GM18861 (cell line): ENCODE results near the gene SECTM1.
"Not testable (repeated sequence)": the region's sequence is repeated elsewhere in the genome, so short reads cannot be mapped to it uniquely, and the experiment has no call there.

Experiments
- ATAC-seq: cut with Tn5 transposase; IDR thresholded peaks from one replicate; pipeline ENCODE4 v1.9.1; 2021; ENCODE audit not compliant: unreplicated experiment

SECTM1 gene

DNA sequence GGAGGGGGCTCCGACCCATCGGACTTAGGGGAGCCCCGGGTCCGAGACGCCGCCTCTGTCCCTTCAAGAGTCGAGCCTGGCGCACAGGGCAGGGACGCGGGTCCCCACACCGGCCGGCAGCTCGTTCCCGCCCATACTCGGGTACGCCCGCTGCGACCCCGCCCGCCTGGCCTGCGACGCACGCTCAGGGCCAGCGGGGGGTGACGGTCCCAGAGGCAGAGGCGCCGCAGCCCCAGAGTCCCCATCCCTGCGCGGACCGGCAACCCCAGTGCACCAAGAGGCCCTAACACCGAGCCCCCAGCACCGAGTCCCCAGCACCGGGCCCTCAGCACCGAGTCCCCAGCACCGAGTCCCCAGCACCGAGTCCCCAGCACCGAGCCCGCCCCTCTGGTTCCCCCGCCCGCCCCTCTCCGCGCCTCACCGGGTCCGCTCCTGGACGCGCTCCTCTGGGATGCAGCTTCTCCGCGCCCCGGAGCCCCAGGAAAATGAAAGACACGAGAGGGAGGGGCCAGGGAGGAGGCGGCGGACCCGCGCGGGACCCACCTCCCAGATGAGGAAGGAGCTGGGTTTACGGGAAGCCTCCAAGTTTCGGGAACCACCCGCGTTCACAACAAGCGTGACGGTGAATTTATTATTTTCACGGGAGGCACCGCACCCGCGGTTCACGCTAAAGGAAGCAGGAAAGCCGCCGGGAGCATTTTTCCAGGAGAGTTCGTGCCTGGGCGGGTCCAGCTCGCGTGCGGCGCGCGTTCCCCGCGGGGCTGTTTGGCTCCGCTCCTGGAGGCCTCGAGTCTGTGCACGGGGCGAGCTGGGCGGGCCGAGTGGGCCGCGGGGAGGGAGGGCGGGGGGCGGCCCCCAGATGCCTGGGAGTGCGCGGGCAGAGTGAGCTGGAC is at the start of gene SECTM1:
SECTM1 (minus strand) TSS at position 488 of the 893 bp plus-strand sequence. CDS start 6,526 bp downstream, outside the sequence.
- ATAC-seq: no peak

DNA sequence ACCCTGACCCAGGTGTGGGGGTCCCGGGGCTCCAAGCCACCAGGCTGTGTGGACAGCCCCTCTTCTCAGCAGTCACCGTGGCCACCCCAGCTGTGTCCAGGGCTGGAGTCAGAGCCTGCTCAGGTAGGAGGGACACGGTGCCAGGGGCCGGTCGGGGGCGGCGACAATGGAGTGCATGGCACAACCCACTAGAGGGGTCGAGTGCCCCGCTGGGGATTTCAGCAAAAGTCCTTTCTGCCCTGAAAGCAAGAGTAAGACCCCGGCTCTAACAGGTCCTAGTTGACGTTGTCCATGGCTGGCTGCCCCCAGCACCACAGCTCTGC is 49.3 kb upstream of the SECTM1 start:
- no peak for ATAC-seq

DNA sequence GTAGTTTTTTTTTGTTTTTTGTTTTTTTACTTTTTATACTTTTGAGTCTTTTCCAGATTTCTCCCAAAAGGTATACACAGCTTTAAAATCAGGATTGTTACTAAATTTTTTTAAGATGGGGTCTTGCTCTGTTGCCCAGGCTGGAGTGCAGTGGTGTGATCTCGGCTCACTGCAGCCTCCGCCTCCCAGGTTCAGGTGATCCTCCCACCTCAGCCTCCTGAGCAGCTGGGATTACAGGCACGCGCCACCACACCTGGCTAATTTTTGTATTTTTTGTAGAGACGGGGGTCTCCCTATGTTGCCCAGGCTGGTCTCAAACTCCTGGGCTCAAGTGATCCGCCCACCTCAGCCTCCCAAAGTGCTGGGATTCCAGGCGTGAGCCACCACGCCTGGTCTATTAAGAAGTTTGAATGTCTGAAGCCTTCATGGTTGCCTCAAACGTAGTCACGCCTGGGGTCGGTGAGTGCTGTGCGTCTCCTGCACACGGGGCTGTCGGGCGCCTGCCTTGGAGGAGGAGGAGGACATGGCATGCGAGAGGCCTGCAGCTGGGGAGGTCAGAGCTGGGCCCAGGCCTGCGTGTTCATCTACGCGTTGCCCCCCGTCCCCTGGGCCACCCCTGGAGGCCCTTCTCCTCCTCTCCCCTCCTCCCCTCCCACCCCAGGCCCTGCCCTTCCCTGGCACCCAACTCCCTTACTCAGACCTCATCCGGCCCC is 48.8 kb upstream of the SECTM1 start:
- ATAC-seq: not testable (repeated sequence)

DNA sequence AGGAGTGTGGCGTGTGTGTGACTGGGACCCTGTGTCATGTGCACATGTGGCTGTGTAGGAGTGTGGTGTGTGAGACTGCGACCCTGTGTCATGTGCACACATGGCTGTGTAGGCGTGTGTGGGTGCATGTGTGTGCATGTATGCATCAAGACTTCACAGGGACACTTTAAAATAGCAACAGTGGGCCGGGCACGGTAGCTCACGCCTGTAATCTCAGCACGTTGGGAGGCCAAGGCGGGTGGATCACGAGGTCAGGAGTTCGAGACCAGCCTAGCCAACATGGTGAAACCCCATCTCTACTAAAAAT is 48.1 kb upstream of the SECTM1 start:
- not testable (repeated sequence) for ATAC-seq

DNA sequence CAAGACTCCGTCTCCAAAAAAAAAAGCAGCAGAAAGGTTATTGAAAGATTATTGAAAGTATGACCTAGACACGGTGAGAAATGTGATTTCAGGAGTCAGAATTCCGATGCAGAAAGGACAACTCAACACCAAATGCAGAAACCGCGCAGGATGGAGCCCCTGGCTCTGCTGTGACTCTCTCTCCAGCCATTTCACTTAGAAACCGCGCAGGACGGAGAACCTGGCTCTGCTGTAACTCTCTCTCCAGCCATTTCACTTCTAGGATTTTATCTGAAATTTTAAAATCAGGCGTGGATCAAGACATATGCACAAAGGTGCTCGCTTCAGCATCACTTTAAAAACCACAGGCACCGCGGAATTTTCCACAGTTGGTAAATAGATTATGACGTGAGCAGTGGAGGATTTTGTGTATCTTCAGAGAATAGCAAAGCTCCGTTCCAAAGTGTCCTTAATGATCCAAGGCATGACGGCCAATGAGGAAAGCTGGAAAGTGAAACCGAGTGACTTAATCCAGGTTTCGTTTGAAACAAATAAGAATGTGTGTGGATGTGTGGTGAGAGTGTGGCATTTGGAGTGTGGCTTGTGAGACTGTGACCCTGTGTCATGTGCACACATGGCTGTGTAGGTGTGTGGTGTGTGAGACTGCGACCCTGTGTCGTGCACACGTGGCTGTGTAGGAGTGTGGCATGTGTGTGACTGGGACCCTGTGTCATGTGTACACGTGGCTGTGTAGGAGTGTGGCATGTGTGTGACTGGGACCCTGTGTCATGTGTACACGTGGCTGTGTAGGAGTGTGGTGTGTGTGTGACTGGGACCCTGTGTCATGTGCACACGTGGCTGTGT is 47.5 kb upstream of the SECTM1 start:
- no peak for ATAC-seq

DNA sequence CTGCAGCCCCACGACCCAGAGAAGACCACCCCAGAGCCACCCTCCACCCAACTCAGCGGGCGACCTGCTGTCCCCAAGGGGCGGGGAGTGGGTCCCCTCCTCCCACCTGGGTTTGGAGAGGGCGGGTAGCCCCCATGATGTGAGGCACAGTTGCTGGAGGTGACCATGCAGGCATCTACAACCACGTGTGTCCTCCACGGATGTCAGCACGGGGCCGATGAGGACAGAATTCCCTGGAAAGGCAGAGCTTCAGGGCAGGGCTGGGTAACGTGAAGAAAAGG is 45.1 kb upstream of the SECTM1 start:
- ATAC-seq: no peak

DNA sequence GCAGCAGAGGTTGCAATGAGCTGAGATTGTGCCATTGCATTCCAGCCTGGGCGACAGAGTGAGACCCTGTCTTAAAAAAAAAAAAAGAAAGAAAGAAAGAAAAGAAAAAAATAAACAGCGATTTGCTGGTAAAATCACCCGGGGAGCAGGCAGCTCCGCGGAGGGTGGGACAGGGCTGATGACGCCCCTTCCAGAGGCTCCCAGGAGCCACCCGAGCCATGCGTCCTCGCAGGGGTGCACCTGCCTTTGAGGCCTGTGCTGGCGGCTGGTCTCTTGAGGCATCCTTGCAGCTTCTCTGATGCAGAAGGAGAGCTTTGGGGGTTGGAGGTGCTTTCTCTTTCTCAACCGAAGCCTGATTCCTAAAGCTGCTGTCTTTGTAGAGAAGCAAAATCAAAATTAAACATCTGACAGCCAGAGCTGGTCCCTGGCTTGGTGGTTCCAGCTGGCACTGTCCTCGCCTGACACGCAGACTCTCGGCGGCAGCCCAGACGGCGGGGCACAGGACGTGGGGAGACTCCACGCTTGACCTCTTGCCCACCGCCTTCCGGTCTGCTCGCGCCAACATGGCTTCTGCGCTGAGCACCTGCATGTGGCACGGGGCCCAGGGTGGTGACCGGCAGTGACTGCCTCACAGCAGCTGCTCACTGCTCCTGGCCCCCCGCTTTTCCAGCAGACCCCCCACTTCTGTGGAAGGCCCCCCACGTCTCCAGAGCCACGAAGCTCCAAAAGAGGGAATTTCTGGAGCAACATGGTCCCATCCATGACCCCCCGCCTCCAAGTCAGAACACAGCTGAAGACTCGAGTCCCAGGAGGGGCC is 44.6 kb upstream of the SECTM1 start:
- no peak for ATAC-seq

DNA sequence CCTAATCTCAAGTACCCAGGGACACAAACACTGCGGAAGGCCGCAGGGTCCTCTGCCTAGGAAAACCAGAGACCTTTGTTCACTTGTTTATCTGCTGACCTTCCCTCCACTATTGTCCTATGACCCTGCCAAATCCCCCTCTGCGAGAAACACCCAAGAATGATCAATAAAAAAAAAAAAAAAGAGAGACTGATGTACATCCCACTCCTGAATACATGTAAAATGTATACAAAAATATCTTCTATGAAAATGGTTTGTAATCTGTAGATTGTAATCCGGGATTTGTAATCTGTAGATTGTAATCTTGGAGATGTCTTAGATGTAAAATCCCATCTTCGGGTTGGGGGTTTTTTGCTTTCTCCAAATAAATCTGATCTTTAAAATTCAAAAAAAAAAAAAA is 43.7 kb upstream of the SECTM1 start:
- ATAC-seq: not testable (repeated sequence)

DNA sequence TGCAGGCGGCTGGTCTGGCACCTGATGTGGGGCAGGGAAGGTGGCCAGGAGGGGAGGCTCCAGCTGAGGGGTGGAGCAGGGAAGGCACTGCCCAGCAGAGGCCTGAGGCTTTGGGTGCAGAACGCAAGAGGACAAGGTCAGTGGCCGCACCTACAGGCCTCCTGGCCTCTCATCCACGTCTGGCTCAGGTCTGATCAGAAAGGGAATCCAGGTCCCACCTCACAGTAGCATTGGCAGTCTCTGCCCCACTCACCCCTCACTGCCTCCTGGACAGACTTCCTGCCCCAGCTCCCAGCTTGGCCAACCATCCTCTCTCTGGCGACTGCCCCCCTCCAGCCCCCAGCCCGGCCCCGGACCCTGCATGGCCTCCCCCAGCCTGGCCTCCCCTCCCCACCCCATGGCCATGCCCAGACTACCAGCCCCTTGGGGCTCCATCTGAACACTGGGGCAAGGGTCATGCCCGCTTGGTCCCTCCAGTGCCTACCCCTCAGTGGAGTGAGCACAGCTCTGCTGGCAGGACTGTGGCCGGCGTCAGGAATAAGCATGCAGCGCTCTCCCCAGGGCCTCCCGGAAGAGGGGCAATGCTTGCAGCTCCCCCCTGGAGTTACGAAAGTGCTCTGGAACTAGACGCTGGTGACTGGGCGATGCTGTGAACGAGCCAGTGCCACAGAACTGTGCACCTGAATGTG is 42.6 kb upstream of the SECTM1 start:
- ATAC-seq: no peak

DNA sequence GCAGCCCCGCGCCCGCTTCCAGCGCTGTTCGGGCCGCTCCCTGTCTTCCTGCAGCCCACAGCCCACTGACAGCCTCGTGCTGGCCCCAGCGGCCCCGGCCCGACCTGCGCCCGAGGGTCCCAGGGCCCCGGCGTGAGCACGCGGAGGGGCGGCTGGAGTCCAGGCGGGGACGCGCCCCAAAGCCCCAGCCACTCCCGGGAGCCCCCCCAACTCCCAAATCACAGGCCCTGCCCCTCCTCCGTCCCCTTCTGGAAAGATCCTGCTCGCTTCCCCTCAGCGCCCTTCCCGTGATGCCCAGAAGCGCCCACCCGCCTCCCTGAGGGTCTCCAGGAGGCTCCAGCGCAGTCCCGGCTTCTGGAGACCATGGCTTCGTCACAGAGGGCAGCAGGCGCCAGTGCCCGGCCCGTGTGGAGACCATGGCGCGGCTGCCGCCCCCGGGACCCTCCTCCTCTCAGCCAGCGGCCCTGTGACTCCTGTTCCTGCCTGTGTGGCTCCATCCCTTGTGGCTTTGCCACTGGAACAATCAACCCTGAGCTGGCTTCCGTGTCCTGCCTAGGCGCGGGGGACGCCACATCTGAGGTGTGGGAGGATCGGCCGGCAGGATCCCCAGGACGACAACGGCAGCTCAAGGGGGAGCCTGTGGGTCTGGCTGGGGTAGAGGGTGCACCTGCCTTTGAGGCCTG is 41.9 kb upstream of the SECTM1 start:
- ATAC-seq: no peak

DNA sequence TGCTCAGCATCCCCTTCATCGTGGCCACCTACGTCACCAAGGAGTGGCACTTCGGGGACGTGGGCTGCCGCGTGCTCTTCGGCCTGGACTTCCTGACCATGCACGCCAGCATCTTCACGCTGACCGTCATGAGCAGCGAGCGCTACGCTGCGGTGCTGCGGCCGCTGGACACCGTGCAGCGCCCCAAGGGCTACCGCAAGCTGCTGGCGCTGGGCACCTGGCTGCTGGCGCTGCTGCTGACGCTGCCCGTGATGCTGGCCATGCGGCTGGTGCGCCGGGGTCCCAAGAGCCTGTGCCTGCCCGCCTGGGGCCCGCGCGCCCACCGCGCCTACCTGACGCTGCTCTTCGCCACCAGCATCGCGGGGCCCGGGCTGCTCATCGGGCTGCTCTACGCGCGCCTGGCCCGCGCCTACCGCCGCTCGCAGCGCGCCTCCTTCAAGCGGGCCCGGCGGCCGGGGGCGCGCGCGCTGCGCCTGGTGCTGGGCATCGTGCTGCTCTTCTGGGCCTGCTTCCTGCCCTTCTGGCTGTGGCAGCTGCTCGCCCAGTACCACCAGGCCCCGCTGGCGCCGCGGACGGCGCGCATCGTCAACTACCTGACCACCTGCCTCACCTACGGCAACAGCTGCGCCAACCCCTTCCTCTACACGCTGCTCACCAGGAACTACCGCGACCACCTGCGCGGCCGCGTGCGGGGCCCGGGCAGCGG is 41.2 kb upstream of the SECTM1 start:
- ATAC-seq: no peak

DNA sequence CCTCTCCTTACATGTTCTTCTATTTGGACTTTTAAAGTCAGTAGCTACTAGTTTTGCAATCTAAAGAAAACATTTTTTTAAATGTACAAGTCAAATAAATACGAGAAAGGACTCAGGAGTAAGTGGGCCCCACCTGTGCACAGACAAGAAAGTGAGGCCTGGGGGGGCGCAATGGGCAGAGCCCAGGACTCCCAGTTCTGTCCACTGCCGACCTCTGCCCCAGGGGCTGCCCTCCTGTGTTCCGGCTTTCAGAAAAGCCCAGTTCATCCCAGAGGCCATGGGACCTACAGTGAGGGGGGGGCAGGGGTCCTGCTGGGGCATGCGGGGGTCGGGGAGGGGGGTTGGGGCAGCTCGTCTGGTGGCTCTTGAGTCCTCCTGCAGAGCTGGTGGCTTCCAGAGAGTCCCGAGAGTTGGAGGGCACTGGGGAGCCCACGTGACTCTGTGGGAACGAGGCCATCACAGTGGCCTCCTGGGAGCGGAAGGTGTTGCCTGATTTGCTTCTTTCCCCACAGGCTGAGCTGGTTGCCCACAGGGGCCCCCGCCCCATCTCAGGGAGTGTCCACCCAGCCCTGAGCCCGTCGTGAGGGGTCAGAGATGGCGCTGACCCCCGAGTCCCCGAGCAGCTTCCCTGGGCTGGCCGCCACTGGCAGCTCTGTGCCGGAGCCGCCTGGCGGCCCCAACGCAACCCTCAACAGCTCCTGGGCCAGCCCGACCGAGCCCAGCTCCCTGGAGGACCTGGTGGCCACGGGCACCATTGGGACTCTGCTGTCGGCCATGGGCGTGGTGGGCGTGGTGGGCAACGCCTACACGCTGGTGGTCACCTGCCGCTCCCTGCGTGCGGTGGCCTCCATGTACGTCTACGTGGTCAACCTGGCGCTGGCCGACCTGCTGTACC is 40.4 kb upstream of the SECTM1 start:
- ATAC-seq: no peak

DNA sequence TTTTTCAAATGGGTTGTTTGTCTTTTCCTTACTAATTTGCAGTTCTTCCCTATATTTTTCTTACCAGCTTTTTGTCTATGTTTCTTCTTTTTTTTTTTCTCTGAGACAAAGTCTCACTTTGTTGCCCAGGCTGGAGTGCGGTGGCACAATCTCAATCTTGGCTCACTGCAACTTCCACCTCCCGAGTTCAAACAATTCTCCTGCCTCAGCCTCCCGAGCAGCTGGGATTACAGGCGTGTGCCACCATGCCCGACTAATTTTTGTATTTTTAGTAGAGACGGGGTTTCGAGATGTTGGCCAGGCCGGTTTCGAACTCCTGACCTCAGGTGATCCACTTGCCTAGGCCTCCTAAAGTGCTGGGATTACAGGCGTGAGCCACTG is 39.5 kb upstream of the SECTM1 start:
- not testable (repeated sequence) for ATAC-seq

DNA sequence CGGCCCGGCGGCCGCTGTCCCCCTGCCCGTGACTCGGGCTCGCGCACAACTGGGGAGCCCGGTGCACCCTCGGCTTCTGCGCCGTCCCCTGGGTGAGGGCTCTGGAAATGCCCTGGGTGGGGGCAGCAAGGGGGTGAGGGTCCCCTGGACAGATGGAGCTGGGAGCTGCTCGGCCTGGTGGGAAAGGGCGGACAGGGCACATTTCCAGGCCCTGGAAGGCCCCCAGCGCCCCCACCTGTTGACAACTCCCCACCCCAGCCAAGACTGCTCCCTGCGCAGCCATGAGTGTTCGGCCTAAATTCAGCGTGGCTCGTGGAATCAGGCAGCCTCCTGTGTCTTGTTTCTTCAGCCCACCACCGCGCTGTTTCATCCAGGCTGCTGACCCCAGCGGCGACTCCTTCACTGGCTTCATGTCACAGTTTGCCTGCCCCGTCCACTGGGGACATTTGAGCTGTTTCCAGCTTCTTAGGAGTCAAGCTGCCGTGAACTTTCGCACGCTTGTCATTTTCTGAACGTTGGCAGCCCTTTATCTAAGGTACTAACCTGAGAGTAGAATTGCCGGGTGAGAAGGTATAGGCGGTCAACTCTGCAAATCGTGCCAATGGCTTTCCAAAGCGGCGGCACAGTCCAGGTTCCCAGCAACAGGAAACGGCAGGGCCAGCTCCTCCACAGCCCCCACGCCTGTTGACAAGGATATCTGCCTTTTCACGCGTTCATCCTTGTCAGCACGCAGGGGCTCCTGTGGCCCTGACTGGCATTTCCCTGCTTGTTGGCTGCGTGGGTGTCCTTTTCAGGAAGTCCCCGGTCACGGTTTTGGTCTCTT is 38.9 kb upstream of the SECTM1 start:
- ATAC-seq: no peak

DNA sequence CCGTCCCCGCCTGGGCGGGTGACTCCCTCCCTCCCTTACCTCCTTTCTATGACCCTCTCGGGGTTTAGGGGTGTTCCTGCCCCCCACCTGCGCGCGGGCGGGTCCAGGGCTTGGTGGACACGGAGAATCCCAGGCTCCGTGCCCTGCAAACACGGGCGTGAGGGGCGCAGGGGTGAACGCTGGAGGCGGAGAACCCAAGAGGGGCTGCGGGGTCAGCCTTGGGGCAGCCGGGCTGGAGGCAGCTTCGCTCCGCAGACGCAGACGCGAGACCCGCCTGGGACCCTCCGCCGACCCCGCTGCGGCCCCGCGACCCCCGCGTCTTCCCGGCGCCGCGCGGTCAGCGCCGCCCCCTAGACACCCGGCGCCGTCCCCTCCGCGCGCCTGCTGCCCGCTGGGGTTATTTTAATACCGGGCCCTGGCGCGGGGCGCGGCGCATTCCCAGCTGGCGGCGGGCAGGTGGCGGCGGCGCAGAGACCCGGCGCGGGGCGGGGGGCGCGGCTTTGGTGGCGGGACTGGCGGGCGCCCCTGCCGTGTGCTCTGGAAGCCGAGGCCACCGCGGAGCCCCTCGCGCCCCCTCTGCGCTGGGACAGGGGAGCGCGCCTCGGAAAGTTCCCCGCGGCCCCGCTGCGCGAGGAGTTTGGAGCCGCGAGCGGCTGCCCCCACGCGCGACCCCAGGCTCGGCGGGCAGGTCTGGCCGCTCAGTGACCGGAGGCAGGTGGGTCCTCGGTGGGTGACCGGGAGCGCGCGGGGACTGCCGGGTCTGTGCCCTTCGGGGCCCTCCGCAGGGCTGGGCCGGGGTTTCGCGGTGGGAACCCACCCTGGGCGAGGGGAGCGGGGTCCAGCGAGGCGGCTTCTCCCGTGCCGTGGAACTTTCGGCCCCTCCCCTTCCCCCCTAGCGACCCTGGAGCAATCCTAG is 38.0 kb upstream of the SECTM1 start, which contains the start of gene UTS2R:
UTS2R (plus strand) TSS at position 433 of the 916 bp plus-strand sequence. CDS start 2,560 bp downstream, outside the sequence.
- ATAC-seq: no peak
